HTERT RPE-1 (cell line): ENCODE measurements around the gene FOXO6.

Experiments used
- in situ Hi-C: fragments of 300-500 bp; cut with MboI; formaldehyde crosslinking; loops from 4 replicates; pipeline ENCODE4 v1.14.3; 2020; ENCODE audit warnings: low sequenced_read_pairs

The FOXO6 gene

DNA sequence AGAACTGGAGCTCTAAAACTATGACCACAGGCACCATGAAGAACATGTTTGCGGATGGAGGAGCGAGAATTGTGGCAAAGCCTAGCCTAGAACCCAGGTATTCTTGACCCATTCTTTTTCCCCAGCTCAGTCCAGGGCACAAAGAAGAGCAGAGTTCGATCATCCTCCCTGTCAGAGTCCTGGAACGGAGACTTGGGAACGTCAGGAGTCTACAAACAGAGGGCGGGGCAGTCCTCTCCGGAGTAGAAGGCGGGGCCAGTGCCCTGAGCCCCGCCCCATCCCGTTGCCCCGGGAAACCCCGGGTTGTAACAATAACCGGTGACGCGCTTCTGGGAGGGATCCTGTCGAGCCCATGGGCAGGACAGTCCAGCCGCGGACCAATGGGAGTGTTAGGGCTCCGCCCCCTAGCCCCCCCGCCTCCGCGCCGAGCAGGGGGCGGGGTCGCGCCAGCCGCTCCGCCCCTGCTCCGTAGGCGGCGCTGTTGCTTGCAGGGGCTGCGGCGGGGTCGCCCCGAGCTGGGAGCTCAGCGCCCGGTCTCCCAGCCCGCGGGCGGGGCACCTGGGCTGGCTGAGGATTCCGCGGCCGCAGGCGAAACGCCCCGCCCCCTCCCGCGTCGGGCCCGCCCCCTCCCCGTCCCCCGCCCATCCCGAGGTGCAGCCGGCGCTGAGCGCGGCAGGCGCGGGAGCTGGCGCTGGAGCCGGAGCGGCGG lies at the start of gene FOXO6:
TSS of gene FOXO6 (plus strand) at position 649 of the 709 bp plus-strand sequence.
- in situ Hi-C loops = no loop called here

DNA sequence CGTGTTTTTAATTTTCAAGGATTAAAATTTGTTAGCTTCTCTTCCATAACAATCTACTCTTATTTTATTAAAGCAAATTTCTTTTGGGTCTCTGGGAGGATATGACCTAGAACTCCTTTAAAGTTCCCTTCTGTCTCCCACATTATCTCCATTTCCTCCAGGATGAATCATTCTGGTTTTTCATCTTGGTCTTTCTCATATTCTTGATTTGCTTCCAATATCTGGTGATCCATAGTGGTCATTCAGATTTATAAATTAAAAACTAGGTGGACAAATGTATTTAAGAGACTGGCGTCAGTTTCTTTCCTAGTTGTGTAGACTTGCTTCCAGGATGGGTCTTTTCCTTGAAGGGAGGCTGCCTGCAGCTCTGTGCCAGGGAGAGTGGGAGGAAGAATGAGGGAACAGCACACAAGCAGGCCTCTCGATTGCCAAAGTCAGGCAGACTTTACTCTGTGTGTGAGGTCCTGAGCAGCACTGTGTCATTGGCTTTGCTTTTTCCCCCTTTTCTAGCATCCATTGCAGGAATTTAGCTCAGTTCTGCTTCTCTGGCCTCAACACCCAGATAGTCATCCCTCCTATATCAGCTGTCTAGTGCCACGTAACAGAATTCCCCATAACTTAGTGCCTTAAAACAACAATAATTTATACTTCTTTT lies 48.1 kb upstream of the FOXO6 start:
- in situ Hi-C loops = no loop called here

DNA sequence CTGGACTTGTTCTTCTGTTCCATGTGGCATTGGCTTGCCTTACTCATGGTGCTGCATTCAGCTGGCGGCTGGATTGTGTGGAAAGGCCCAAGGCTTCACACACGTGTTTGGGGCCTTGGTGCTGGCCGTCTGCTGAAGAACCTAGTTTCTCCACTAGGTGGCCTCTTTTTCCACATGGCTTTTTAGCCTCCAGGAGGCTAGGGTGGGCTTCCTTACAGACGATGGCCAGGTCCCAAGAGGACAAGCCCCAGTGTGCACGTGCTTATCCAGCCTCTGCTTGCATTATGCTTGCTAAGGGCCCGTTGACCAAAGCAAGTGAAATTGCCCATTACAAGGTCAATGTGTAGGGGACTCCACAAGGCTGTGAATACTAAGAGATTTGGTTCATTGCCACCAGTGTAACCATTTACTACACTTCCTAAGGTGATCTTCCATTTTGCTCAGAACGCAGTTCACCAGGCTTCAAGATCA lies 47.5 kb upstream of the FOXO6 start:
- in situ Hi-C loops = no loop called here

DNA sequence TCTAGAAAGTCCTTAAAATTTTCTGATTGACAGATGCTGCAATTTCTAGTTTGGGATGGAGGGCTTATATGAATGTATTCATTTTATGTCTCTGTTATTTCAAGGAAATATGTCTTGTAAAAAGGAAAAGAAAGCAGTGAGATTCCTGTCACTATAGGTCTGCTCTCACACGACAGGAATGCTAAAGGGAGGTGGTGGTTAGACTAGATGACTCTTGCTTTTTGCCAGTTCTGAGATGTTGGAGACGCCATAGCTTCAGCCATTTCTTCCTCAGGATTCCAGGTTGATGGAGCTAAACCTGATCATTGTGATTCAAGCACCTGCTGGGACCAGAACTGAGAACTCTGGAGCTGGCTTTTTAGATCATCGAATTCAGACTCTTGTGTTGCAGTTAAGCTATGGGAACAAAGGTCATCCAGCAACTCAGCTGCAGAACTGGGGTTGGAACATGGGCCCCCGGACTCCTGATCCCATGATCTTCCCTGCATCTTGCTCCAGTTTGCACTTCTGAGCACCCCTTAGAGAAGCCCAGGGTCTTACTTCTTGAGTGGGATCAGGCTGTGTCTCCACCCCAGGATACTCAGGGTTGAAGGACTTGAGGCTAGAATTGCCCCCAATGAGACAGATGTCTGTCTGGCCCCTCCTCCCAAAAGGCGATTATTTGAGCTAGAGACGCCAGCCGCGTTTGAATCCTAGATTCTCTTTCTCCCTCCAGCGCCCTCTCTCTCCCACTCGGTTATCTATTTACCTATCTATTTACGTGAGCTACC lies 46.7 kb upstream of the FOXO6 start:
- in situ Hi-C loops = no loop called here

DNA sequence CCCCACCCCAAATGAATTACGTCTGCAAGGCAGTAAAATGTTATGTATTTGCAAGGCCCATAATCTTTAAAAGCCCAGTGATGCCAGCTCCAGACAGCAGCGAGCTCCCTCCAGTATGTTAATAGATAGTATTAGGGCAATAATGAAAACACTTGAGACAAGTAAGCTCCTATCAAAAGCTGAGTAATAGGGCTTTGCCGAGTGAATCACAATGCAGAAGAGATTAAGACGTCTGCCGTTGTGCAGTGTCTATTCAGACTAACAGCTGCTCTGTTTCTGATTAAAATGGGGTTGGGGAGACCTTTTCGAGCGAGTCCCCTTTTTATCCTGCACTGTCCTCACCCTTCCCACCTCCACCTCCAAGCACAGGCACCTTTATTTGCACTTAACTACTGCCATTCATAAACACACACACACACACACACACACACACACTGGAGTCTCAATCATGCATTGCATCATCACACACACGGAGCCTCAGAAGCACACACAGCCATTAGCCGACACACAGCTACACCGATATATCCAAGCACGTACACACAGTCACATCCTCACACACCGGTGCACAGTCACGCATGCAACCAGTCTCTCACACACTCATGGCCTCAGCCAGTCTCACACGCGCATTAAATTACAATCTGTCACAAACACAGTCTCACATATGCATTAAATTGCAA lies 46.0 kb upstream of the FOXO6 start:
- in situ Hi-C loops = no loop called here

DNA sequence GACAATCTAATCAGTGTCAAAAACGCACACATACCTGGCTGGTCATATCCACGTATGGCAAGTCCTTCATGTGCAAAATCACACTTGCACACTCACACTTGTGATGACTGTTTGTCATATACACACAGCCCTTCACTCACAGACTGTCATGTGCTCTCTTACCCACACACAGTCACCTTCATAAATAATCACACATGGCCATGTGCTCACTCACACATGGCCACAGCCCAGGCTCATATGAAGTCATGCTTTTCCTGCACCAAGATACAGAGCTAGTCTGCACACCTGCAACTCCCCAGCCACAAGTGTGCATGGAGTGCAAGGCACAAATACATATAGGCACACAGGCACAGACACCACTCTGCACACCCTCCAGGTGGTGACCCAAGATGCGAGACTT lies 45.4 kb upstream of the FOXO6 start:
- in situ Hi-C loops = no loop called here

DNA sequence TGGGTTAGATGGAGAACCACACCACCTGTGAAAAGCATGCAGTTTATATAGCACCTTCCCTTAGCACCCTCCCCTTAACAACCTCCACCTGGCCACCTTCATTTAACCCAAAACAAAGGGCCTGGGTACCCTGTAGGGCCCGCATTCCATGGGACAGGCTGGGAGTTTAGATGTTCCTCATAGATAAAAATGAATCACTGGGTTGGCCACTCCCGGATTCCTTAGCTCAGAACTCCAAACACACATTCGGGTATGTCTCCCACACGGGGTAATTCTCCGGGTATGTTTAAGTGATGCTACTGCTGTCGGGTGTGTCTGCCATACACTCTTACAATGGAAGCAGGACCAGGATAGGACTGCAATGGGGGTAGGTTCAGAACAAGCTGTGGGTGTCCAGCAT lies 43.9 kb upstream of the FOXO6 start:
- in situ Hi-C loops = no loop called here

DNA sequence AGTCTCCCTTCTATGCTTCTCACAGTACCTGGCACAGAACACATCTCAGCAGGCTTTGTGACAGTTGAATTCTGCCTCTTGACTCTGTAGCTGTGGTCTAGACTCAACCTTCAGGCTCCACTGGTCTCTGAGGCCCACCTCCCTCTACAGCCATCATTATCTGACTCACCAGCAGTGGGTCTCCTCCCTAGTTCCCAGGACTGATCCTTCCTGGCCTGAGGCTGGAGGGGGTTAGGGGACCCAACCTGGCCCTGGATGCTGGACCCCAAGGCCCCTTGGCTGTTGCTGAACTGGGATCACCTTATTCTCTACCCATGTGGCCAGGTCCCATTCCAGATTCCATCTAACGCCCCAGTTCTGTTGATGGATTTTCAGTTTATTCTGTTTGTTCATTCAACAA lies 43.1 kb upstream of the FOXO6 start:
- in situ Hi-C loops = no loop called here

DNA sequence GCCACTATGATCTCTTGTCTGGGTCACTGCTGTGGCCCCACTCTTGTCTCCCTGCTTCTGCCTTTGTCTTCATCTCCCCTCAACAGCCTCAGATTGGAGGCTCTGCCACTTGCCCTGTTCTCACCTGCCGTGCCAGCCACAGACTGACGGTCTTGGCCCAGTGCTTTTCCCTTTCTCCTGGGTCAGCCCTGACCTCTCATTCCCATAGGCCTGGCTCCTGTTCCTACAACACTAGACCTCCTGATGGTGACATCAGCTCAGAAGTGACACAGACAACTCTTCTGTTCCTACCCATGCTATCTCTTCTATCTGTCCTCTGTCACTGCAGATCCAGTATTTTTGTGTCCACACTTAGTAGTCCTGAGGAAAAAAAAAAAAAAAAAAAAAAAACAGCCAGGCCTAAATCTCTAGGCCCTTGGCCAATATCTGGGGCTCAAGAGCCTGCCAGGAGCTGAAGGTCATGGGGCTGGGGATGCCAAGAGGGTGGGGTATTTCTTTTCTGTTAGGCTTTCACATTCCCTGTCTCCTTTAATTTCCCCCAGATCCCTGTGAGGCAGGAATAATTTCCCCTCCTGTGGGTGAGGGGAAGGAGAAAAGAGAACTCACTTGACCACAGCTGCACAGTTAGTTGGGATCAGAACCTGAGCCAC lies 42.0 kb upstream of the FOXO6 start:
- in situ Hi-C loops = no loop called here

DNA sequence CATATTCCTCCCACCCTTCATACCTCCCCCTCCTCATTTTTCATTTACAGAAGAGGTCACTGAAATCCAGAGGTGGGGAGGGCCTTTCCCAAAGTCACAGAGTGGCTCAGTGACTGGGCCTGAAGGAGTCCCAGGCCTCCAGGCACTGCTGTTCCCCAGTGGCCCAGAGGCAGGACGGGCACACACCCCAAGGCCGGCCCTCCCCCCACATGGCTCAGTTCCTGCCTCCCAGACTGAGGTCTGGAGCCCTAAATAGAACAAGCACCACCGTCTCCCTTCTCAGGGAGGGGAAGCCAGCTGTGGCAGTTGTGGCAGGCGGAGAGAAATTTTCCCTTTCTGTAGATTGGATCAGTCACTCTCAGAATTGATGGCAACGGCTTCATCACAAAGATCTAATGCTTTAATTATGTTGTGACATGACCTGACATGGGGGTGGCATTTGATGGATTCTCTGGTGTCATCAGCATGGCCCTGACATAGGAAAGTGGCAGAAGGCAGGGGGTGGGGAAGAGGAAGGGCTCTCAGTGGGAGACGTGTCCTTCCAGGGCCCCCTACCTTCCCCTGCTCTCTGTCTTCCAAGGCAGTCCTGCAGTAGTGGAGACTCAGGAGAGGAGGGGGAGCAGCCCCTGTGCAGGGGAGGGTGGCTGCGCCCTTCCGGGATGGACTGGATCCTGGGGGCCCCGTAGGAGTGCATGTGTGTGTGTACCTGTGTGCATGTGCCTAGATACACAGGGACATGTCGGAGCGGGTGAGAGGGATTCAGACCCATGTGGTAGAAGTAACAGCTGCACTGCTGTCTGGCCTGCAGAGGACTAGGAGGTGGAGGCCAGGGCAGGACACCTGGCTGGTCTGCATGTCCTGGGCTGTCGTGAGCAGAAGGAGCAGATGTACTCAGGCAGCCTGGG lies 41.2 kb upstream of the FOXO6 start:
- in situ Hi-C loops = no loop called here

DNA sequence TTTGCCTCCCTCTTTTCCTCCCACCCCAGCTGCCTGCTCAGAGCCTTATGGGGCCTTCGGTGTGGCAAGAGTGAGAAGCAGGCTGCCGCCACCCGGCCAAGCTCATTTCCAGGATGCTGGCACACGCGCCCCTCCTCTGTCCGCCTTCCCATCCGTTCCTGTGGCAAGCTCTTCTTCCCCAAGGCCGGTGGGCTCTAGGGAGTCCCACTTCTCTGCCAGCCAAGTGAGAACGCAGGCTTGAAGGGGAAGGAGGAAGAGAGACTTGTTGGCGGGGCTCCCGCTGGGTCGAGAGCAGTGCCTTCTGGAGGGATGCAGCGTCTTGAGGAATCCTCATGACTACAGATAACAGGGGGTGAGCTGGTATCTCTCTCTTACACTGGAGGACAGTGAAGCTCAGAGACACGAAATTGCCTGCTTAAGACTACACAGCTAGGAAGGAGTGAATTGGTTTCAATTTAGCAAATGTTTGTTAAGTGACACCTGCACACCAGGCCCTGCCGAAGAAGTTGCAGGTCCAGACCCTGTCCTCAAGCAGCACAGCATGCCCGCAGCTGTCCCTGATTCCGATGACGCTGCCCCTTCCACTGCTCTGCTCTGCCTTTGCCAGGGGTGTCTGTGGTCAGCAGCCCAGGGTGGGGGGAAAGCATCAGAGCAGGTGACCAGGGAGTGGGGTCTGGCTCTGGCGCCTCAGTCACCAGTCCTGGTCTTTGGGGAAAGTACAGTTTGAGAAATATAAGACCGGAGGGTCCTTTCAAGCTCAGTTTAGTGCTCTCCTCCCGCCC lies 40.1 kb upstream of the FOXO6 start:
- in situ Hi-C loops = no loop called here

DNA sequence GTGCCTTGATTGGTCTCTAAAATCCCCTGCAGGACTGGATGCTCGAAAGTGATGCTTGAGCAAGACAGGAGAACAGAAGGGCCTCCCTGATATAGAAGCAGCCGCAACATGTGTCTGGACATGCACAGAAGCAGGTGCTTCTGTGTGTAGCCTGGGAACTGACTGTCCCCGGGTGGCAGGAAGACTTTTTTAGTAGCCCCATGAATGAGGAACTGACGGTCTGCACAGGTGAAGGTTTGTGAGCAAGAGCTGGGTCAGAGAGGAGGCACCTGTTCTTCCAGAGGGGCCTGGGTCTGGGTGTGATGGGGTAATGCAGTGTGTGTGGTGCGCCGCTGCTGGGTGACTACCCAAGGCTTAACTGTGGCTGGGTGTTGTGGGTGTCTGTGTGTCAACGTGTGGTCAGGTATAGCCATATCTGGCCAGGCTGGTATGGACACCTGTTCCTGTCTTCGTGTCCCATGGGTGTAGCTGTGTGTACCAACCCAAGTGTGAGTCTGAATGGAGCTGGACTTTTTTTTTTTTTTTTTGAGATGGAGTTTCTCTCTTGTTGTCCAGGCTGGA lies 39.1 kb upstream of the FOXO6 start:
- in situ Hi-C loops = no loop called here

DNA sequence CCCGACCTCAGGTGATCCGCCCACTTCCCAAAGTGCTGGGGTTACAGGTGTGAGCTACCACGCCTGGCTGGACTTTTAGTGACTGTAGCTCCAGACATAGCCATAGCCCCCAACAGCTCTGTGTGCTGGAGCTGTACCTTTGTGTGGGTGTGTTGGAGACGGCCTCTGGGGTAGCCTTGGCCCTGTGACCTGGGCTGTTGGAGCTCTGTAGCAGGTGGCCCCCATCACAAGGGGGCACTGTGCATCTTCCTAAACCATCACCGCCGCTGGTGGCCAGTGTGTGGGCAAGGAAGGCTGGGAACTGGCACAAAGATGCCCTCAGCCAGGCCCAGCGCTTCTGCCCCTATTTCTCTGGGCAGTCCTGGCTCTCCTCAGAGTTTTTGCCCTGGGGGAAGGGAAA lies 38.4 kb upstream of the FOXO6 start:
- in situ Hi-C loops = no loop called here

DNA sequence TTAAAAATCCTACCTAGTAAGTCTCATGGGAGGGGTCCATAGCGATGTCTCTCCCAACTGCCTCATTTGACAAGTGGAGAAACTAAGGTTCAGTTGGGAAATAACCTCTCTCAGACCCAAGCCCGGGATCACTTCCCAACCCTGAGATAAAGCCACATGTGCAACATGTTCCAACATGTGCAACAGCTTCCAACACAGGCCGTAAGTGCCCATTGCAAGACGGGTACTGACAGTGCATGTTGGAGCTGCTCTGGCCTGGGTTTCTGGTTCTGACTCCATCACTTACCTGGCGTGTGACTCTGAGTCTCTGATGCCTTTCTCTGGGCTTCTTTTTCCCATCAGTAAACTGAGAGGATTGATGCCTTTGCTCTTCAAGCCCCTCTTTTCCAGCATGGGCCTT lies 38.0 kb upstream of the FOXO6 start:
- in situ Hi-C loops = no loop called here

DNA sequence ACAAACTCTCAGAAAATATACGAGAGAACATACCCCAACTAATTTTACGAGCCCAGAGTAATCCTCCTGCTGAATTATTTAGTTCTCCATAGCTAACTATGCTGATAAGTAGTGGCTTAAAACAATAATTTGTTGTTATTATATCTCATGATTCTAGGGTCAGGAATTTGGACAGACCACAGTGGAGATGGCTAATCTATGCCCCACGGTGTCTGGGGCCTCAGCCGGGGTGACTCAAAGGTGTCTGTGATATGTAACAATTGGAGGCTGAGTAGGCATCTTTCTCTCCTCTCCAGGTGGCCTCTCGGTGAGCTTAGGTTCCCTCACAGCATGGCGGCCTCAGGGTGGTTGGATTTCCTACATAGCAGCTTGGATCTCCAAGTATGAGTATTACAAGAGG lies 35.4 kb upstream of the FOXO6 start:
- in situ Hi-C loops = no loop called here

DNA sequence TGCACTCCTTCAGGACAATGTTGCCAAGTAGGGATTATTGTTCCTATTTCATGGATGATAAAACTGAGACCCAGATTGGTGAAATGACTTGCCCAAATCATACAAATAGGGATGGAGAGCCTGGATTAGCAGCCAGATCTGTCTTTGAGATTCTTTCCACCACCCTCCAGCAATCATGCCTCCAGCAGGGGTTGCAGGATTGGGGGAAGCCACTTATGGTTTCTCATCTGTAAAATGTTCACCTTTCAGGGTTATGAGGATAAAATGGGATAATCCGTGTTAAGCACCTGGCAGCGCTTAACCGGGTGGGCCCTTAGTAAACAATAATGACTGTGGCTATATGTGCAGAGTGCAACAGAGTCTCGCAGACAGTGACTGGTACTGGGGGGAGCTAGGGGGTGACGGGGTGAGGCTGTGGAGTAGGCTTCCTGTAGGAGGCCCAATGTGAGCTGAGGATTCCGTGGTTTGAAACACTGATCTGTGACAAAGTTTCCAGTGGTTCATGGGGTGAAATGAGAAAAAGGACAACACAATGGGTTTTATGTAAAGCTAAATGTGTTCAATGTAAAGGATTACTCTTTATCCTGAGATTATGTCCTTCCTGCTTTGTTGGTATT lies 33.7 kb upstream of the FOXO6 start:
- in situ Hi-C loops = no loop called here

DNA sequence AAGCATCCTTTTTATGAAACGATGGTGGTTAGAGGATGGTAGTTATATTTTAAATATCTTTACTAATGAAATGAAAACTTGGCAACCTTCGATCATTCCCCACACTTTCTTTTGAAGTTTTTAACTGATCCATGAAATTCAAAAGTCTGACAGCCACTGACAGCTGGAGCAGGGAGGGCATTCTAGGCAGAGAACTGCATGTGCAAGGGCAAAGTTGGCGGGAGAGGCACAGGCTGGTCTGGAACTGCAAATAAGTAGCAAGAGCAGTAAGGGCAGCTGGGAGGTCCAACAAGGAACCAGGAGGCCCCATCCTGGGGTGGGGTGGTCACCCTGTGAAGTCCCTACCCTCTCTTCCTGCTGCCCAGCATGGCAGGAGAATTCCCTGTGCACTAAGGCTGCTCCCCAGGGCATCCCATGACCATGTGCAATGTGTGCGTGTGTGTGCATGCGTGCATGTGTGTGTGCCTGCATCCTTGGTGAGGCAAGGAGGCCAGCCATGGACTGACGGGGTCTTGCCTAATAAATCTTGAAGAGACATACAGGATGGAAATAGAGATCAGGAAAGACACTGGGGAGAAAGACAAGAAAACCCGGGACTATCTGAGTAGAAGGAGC lies 33.1 kb upstream of the FOXO6 start:
- in situ Hi-C loops = no loop called here
